Suppressor macrophage (primary cell): ENCODE measurements around the gene RPH3AL.

Experiments used
- DNase-seq, 4 experiments: peaks; one replicate each; pipeline ENCODE4 v3.0.0-alpha.2; 2020 to 2022

The RPH3AL gene

DNA sequence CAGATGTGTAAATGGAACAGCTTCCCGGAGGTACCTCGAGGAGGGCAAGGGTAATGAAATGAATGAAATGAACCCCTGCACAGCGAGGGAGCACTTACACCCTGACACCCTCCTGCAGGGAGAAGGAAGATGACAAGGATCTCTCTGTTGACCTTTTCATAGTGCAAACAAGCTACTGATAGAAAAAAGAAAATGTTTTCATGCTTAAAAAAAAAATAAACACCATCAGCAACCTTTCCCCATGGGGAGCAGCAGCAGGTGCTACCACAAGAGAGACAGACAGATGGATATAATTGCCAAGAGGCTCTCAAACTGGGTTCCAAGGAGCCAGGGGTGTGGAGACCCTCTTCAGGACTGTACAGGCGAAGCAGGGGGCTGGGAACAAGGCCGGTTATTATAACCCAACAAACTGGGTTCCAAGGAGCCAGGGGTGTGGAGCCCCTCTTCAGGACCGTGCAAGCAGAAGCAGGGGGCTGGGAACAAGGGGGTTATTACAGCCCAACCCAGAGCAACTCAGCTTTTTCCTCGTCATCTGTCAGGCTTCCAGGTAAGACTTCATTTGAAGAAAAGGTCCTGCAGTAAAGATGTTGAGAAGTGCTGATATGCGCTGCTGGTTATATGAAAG is 718 bp upstream of the RPH3AL start:
- no peak for DNase-seq

DNA sequence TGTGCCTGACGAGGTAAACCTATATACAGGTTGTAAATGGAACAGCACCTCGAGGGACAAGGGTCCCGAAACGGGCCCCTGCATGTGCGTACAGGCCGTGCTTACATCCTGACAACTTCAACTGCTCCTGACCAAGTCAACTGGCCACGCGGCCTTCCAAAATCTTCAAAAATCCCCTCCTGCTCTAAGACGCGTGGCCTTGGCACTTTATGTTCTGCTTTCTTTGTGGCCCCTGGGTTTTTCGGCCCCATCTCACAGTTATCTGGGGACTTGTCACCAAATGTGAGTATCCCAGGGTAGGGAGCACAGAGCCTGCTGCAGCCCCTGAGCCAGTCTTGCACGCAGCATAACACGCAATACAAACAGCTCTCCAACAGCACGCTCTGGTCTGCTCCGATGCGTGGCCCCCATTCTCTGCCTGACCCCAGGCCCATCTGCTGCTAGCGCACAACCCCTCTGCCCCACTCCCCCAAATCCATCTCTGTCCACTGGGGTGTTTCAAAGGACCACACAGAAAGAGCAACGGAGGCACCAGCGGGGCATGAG is 659 bp downstream of the RPH3AL start:
- no peak for DNase-seq

DNA sequence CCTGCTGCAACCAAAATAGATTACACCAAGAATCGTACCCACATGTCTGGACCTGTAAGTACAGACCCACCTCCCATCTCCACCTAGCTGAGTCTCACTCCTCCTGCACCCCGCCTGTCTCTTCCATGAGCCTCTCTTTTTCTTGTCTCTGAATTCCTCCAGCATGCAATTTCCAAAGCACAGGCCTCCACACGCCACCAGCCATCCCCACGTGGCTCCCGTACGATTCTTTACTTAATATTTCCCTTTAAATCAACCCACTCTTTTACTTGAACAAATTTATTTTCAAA is 1.2 kb downstream of the RPH3AL start:
- DNase-seq = no peak

GRCh38 chr17:350706-351448 is 1.7 kb downstream of the RPH3AL start:
- peak; percentile 63 to 91 (median 79) for DNase-seq

DNA sequence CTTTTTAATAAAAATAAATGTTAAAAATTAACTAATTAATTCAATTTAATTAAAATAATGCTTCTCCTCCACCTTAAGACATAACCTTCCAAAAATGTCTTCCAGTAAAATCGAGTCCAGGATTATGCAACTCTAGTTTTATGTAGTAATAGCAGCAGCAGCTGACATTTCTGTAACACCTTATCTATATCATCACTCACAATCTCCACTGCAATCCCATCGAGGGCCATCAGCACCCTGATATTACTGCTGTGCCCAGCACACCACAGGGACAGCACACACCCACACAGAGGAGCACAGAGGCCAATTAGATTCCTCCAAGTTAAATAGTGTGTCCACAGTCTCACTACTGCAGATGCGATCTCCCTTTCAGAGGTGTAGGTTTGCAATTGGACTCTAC is 2.9 kb downstream of the RPH3AL start:
- no peak for DNase-seq

- no peak for DNase-seq
These were observed 3.7 kb downstream of the RPH3AL start for GRCh38 chr17:348692-349425.

DNA sequence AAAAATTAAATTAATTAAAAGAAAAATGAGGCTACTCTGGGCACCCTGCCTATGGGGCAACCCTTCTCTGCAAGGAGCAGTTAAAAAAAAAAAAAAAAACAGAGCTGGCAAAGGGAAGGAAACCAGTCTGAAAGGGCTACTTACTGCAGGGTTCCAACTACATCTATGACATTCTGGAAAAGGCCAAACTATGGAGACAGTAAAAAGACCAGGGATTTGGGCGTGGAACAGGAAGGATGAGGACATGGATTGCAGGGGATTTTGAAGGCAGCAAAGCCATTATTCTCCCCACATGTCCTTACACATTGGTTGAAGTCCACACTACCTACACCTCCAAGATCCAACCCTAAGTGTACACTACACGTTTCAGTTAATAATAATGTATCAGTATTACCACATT is 4.6 kb downstream of the RPH3AL start:
- DNase-seq = peak in 1 of 4 experiments; percentile 25

- no peak for DNase-seq
These were observed 5.2 kb downstream of the RPH3AL start for GRCh38 chr17:347309-347899.

- DNase-seq = no peak
These were observed 6.4 kb downstream of the RPH3AL start for GRCh38 chr17:345992-346785.

DNA sequence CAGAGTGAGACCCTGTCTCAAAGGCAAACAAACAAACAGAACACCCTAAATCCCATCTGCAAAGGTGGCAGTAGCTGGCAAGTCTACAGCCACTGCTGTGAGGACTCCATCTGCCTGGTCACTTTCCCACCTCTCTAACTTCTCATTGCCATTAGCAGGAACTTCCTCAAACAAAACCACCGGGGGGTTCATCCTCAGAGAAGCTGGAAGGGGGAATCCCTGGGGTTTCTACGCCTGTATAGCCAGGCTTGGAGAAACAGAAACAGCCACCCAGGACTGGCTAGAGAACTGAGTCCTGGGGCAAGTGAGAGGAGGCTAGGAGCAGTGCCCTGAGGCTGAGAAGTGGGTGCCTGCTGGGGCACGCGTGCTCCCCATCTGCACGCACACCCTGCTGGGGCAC is 7.3 kb downstream of the RPH3AL start:
- DNase-seq = peak in 2 of 4 experiments; percentile 18 to 46

GRCh38 chr17:343875-344752 is 8.5 kb downstream of the RPH3AL start:
- no peak for DNase-seq

GRCh38 chr17:343211-343610 is 9.4 kb downstream of the RPH3AL start:
- no peak for DNase-seq

GRCh38 chr17:340074-340473 is 12.5 kb downstream of the RPH3AL start:
- DNase-seq = no peak

- DNase-seq = no peak
These were observed 13.2 kb downstream of the RPH3AL start for GRCh38 chr17:339193-340061.

DNA sequence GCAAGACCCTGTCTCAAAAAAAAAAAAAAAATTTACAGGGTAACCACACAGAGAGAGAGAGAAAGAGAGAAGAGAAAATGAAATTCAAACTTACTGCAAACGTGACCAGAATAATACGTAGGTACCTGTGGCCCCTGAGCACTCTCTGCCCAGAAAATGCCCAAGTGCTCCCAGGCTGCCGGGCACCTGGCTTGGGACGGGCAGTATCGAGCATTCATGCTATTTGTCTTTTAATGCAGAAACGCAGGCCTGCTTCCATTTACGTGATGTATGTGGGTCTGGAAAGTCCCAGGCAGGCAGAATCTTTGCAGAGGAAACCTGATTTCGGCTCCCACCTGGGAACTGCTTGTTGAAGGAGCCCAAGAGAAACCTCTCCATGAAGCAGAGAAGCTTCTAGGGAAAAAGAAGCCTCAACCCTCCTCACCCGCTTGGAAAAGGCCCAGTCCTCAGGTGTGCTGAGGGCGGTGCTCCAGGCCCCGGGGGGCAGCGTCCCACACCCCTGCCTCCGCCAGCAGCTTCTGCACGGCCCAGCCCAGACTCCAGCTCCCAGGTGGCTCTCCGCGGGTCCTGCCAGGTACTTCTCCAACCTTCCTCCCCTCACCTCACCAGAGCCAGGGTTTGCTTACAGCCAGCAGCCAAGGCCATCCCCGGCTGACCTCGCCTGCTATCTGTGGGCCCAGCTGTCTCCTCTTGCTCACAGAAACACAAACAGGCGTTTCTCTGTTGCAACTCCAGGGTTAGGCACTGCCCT is 14.0 kb downstream of the RPH3AL start:
- DNase-seq = no peak

DNA sequence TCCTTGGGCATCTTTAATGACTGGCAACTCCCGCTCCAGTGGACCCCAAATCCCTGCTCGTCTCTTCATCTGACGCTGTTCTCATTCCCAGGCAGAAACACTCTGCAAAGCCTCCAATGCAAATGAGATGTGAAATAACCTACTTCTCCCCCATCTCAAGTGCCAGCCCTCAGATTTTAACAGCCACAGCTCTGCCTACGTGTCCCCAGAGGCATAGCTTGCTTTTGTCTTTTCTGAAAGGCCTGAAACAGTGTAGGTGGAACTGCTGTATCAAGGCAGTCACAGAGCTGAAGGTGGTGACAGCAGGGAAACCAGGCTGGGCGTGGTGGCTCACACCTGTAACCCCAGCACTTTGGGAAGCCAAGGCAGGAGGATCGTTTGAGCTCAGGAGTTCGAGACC is 14.7 kb downstream of the RPH3AL start:
- DNase-seq = no peak

DNA sequence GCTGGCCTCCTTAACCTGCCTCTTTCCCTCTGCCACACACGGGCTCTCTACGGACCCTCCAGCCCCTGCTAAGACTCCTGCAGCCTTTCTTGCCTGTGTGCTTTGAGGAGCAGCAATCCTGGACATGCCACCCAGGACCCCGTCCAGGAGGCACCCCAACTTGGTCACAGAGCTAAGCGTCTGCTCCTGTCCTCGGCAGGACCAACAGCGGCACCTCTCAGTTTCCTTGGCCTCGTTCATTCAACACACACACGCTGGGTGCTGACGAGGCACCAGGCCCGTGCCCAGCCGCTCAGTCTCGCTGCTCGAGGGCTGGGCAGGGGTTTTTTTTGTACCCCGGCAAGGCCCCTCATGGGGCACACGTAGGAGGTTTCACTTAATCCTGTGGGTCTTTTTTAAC is 15.2 kb downstream of the RPH3AL start:
- DNase-seq = no peak

DNA sequence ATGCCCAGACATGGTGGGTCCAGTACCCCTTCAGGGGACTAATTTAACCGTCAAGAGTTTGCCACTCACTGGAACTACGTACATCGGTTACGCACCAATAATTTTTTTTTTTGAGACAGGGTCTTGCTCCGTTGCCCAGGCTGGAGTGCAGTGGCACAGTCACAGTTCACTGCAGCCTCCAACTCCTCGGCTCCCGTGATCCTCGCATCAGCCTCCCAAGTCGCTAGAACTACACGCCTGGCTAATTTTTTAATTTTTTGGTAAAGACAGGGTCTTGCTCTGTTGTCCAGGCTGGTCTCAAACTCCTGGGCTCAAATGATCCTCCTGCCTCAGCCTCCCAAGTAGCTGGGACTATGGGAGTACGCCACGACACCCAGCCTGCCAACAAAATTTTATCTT is 15.6 kb downstream of the RPH3AL start:
- no peak for DNase-seq
